Sigmoid colon (tissue), 7 donors: ENCODE measurements around the gene TOP1. TPM values are rescaled to one million over a fixed set of nuclear protein-coding genes. Genes with fewer than 3 reads are reported as not detected.

ENCODE experiments used
- DNase-seq: peaks from one replicate; pipeline ENCODE4 v3.0.0-alpha.2; 2019
- H3K27ac ChIP-seq, 4 donors: fragments of 200-600 bp; sonication (generic); one replicate each; pipeline ENCODE4 v1.5.1; 2016 to 2019; ENCODE audit warnings: mild to moderate bottlenecking in 1 of 4
- H3K27me3 ChIP-seq, 3 donors: fragments of 200-600 bp; sonication (generic); one replicate each; pipeline ENCODE4 v1.5.1; 2019; ENCODE audit warnings: mild to moderate bottlenecking in 1 of 3
- H3K36me3 ChIP-seq, 4 donors: fragments of 200-600 bp; sonication (generic); one replicate each; pipeline ENCODE4 v1.5.1; 2016 to 2019
- H3K4me1 ChIP-seq, 4 donors: fragments of 200-600 bp; sonication (generic); one replicate each; pipeline ENCODE4 v1.5.1; 2017 to 2019
- H3K4me3 ChIP-seq, 4 donors: fragments of 200-600 bp; sonication (generic); one replicate each; pipeline ENCODE4 v1.5.1; 2017 to 2019; ENCODE audit warnings: mild to moderate bottlenecking in 2 of 4, moderate library complexity in 1 of 4
- H3K9me3 ChIP-seq, 4 donors: fragments of 200-600 bp in 3 of 4; sonication (generic) in 3 of 4; one replicate each; pipeline versions ENCODE4 v1.5.1 to v1.6.1; 2013 to 2019
- CTCF ChIP-seq, 4 experiments: fragments of 450-650 bp in 3 of 4; fragments of 200-600 bp in 1 of 4; IDR thresholded peaks; one replicate each; pipeline ENCODE4 v1.5.1; 2016 to 2019; ENCODE audit warnings: antibody characterized with exemption in 4 of 4, mild to moderate bottlenecking in 3 of 4, moderate library complexity in 2 of 4
- EP300 ChIP-seq, 4 donors: sonication (generic); formaldehyde crosslinking; IDR thresholded peaks; one replicate each; pipeline ENCODE4 v1.6.1; 2017; ENCODE audit warnings: antibody characterized with exemption in 4 of 4
- POLR2A ChIP-seq, 2 donors: fragments of 450-650 bp; IDR thresholded peaks; one replicate each; pipeline ENCODE4 v1.6.1; 2016; ENCODE audit warnings: antibody characterized with exemption in 2 of 2, mild to moderate bottlenecking in 2 of 2, moderate library complexity in 2 of 2
- POLR2AphosphoS5 ChIP-seq, 4 donors: sonication (generic); formaldehyde crosslinking; IDR thresholded peaks; one replicate each; pipeline ENCODE4 v1.6.1; 2017; ENCODE audit warnings: antibody characterized with exemption in 4 of 4
- WGBS, 2 donors: extraction: QIAGEN DNeasy Blood & Tissue Kit; methylation state at CpG; one replicate each; pipeline ENCODE4 v1.1.7; 2013; 5-methylcytosine and 5-hydroxymethylcytosine counted together
- intact Hi-C: fragments of 100-400 bp; cut with DNase I; formaldehyde crosslinking; loops from one replicate; pipeline ENCODE4 v1.15.1; 2023
- polyA plus RNA-seq, 3 donors: library from polyadenylated mRNA; stranded (reverse); fragments of 200-250 nt; gene quantifications; one replicate each; pipeline ENCODE4 v1.2.3, GENCODE V29; 2013
- total RNA-seq, 4 donors: library from RNA; depleted of rRNA; stranded (reverse); fragments of >200 nt; gene quantifications; one replicate each; pipeline ENCODE4 v1.1.0, GENCODE V29; 2016
- donor health status: healthy with polysubstance abuse.
- donor health status: Bipolar disorder and iron deficiency.
- donor health status: healthy.

Gene TOP1
- total and polyA plus RNA-seq, 7 donors = 22.0 to 45.0 (median 26.4) TPM

- Histone ChIP-seq H3K36me3 (peaks cover 0 to 40% (median 5%) of the 10 kb centered on the region in 4 donors), H3K27ac (peak overlapping the region in 1 of 4 donors; percentile 26), H3K4me1 (peaks cover 0 to 56% (median 33%) of the 10 kb centered on the region in 4 donors), H3K9me3 (no peaks in the 10 kb centered on the region), H3K27me3 (no peaks in the 10 kb centered on the region), H3K4me3 (no peak overlapping the region)
- no peak for DNase-seq
- intact Hi-C loops = loop anchor here (5.0 kb wide), 2 partner anchors 51 to 86 kb away; partner anchors contain the start of gene TOP1
- TF ChIP-seq CTCF (IDR thresholded peaks at IDR 0.05) = peak in 3 of 4 experiments; percentile 39 to 53 (median 51)
- no peak for TF ChIP-seq EP300 (IDR thresholded peaks at IDR 0.05)
These were observed 49.7 kb downstream of the TOP1 start for GRCh38 chr20:41078329-41078728.

- peaks cover 0 to 48% (median 30%) of the 10 kb centered on the region in 4 donors for H3K4me1 ChIP-seq
- no peaks in the 10 kb centered on the region for H3K27me3 ChIP-seq
- H3K9me3 ChIP-seq = no peaks in the 10 kb centered on the region
- no peak for TF ChIP-seq POLR2A (IDR thresholded peaks at IDR 0.05)
- no peak for TF ChIP-seq CTCF (IDR thresholded peaks at IDR 0.05)
- TF ChIP-seq EP300 (IDR thresholded peaks at IDR 0.05) = no peak
- no peak for TF ChIP-seq POLR2AphosphoS5 (IDR thresholded peaks at IDR 0.05)
- no peak overlapping the region for H3K4me3 ChIP-seq
- intact Hi-C loops = loop anchor here (5.0 kb wide), 2 partner anchors 52 to 87 kb away; partner anchors contain the start of gene TOP1
- H3K27ac ChIP-seq = no peak overlapping the region
- peaks cover 0 to 47% (median 5%) of the 10 kb centered on the region in 4 donors for H3K36me3 ChIP-seq
- DNase-seq = no peak
- WGBS, 2 donors = 89 to 95% methylated on average over 2 of the region's 2 CpGs
These were observed 50.4 kb downstream of the TOP1 start for GRCh38 chr20:41079066-41079465.

GRCh38 chr20:41080866-41081265 lies 52.2 kb downstream of the TOP1 start:
- no peak for TF ChIP-seq POLR2AphosphoS5 (IDR thresholded peaks at IDR 0.05)
- TF ChIP-seq EP300 (IDR thresholded peaks at IDR 0.05) = no peak
- TF ChIP-seq POLR2A (IDR thresholded peaks at IDR 0.05) = no peak
- no peak for TF ChIP-seq CTCF (IDR thresholded peaks at IDR 0.05)
- Histone ChIP-seq H3K9me3 (no peaks in the 10 kb centered on the region), H3K27ac (no peak overlapping the region), H3K4me3 (no peak overlapping the region), H3K36me3 (peaks cover 4 to 65% (median 7%) of the 10 kb centered on the region in 4 donors), H3K4me1 (peaks cover 0 to 32% (median 18%) of the 10 kb centered on the region in 4 donors), H3K27me3 (no peaks in the 10 kb centered on the region)
- no peak for DNase-seq
- intact Hi-C loops = no loop called here
- WGBS, 2 donors = 85 to 88% methylated on average over 2 of the region's 2 CpGs

- no peak for DNase-seq
- Histone ChIP-seq H3K27ac (no peak overlapping the region), H3K4me1 (peaks cover 0 to 27% (median 14%) of the 10 kb centered on the region in 4 donors), H3K4me3 (no peak overlapping the region), H3K9me3 (no peaks in the 10 kb centered on the region), H3K27me3 (no peaks in the 10 kb centered on the region), H3K36me3 (peaks cover 4 to 70% (median 7%) of the 10 kb centered on the region in 4 donors)
- no peak for TF ChIP-seq POLR2A (IDR thresholded peaks at IDR 0.05)
- TF ChIP-seq POLR2AphosphoS5 (IDR thresholded peaks at IDR 0.05) = no peak
- TF ChIP-seq EP300 (IDR thresholded peaks at IDR 0.05) = no peak
- TF ChIP-seq CTCF (IDR thresholded peaks at IDR 0.05) = no peak
- intact Hi-C loops = no loop called here
These were observed 52.7 kb downstream of the TOP1 start for GRCh38 chr20:41081276-41081814.

GRCh38 chr20:41082306-41082705 lies 53.7 kb downstream of the TOP1 start:
- Histone ChIP-seq H3K4me3 (no peak overlapping the region), H3K27me3 (no peaks in the 10 kb centered on the region), H3K9me3 (no peaks in the 10 kb centered on the region), H3K27ac (no peak overlapping the region), H3K4me1 (peaks cover 0 to 24% (median 13%) of the 10 kb centered on the region in 4 donors), H3K36me3 (peaks cover 4 to 71% (median 7%) of the 10 kb centered on the region in 4 donors)
- intact Hi-C loops = no loop called here
- no peak for DNase-seq
- TF ChIP-seq CTCF (IDR thresholded peaks at IDR 0.05) = no peak
- TF ChIP-seq EP300 (IDR thresholded peaks at IDR 0.05) = no peak
- TF ChIP-seq POLR2AphosphoS5 (IDR thresholded peaks at IDR 0.05) = no peak
- TF ChIP-seq POLR2A (IDR thresholded peaks at IDR 0.05) = no peak
- 71 to 82% methylated on average over 2 of the region's 2 CpGs for WGBS, 2 donors
